HCT116 (cell line): Measurements from ENCODE around the gene ZNF33A. TPM values are rescaled to one million over a fixed set of nuclear protein-coding genes. Genes with fewer than 3 reads are reported as not detected.

Experiments
- ATAC-seq: fragments of 200-7000 bp; cut with Tn5 transposase; 2 replicates; pipeline ENCODE4 v1.9.1; 2020; ENCODE audit warnings: mild to moderate bottlenecking, moderate library complexity
- BruUV-seq: library from RNA; stranded (reverse); fragments of 400-500 nt; replicated peaks from 2 replicates; lab custom pipeline; 2021; lab: Mats Ljungman, UMichigan
- CTCF ChIA-PET: fragments of 300-600 bp; sonication (Branson Sonifier 250); formaldehyde crosslinking; loops from one replicate; lab custom pipeline; 2021; ENCODE audit warnings: antibody characterized with exemption; lab: Charles Lee
- POLR2A ChIA-PET: fragments of 300-600, 350-600 bp; sonication (Branson Sonifier 250); formaldehyde crosslinking; loops from one replicate; lab custom pipeline; 2021; ENCODE audit warnings: antibody characterized with exemption; lab: Charles Lee
- RAD21 ChIA-PET, 2 experiments: fragments of 300-600 bp; sonication (Branson Sonifier 250); formaldehyde crosslinking; loops; one replicate each; lab custom pipeline; 2023; ENCODE audit warnings: low total read pairs in 2 of 2; ENCODE audit not compliant: uncharacterized antibody in 2 of 2, unreplicated experiment in 2 of 2, low non-redundant PET in 1 of 2; lab: Charles Lee
- DNase-seq: peaks from one replicate; pipeline ENCODE4 v3.0.0-alpha.2; 2010; ENCODE audit warnings: low read depth, low spot score
- H2AFZ ChIP-seq: fragments of 200-600 bp; shearing (Covaris generic), sonication (generic); 2 replicates; pipeline ENCODE4 v1.6.1; 2017; ENCODE audit warnings: low read depth, mixed run types, mixed read lengths, antibody characterized with exemption, low read length; ENCODE audit not compliant: poor library complexity, severe bottlenecking
- H3K27ac ChIP-seq: 2 replicates; pipeline ENCODE4 v1.5.1; 2012; ENCODE audit warnings: low read depth, low read length
- H3K27me3 ChIP-seq: fragments of 200-600 bp; sonication (generic); 2 replicates; pipeline ENCODE4 v1.6.1; 2016; ENCODE audit warnings: mixed run types, low read length, mixed read lengths; ENCODE audit not compliant: insufficient read depth
- H3K36me3 ChIP-seq, 2 experiments: fragments of 200-500 bp in 1 of 2; fragments of 200-600 bp in 1 of 2; sonication (Bioruptor generic) in 1 of 2; sonication (generic) in 1 of 2; 2 replicates each; pipeline versions ENCODE4 v1.5.1 to v1.6.1; 2014 to 2016; ENCODE audit warnings: low read length in 2 of 2, inconsistent platforms in 1 of 2, mixed read lengths in 1 of 2, mixed run types in 1 of 2; ENCODE audit not compliant: insufficient read depth in 2 of 2, control insufficient read depth in 1 of 2
- H3K4me1 ChIP-seq, 2 experiments: fragments of 200-600 bp in 1 of 2; sonication (generic) in 1 of 2; 2 replicates each; pipeline versions ENCODE4 v1.5.1 to v1.6.1; 2012 to 2017; ENCODE audit warnings: low read length in 2 of 2, inconsistent platforms in 1 of 2, mild to moderate bottlenecking in 1 of 2, mixed read lengths in 1 of 2, mixed run types in 1 of 2, moderate library complexity in 1 of 2; ENCODE audit not compliant: insufficient read depth in 2 of 2, control insufficient read depth in 1 of 2
- H3K4me2 ChIP-seq: fragments of 200-600 bp; sonication (generic); 2 replicates; pipeline ENCODE4 v1.6.1; 2017; ENCODE audit warnings: mixed run types, low read length, mixed read lengths
- H3K4me3 ChIP-seq, 2 experiments: fragments of 200-600 bp in 1 of 2; sonication (generic) in 1 of 2; replicated peaks in 1 of 2; 2 replicates each; pipeline ENCODE4 v1.5.1; 2011 to 2016; ENCODE audit warnings: low read length in 2 of 2, control low read depth in 1 of 2, low read depth in 1 of 2, mild to moderate bottlenecking in 1 of 2, mixed read lengths in 1 of 2, mixed run types in 1 of 2
- H3K79me2 ChIP-seq: fragments of 200-600 bp; sonication (generic); 2 replicates; pipeline ENCODE4 v1.6.1; 2017; ENCODE audit warnings: mild to moderate bottlenecking, mixed run types, low read length, moderate library complexity, mixed read lengths; ENCODE audit not compliant: insufficient read depth
- H3K9ac ChIP-seq: fragments of 200-600 bp; sonication (generic); 2 replicates; pipeline ENCODE4 v1.6.1; 2016; ENCODE audit warnings: low read length, mixed read lengths
- H3K9me2 ChIP-seq: fragments of 200-600 bp; sonication (generic), shearing (Covaris generic); 2 replicates; pipeline ENCODE4 v1.6.1; 2017; ENCODE audit warnings: mixed run types, mild to moderate bottlenecking, moderate library complexity; ENCODE audit not compliant: insufficient read depth
- H3K9me3 ChIP-seq, 2 experiments: fragments of 200-500 bp in 1 of 2; fragments of 200-600 bp in 1 of 2; sonication (Bioruptor generic) in 1 of 2; sonication (generic) in 1 of 2; 2 replicates each; pipeline ENCODE4 v1.6.1; 2014 to 2017; ENCODE audit warnings: low read length in 2 of 2, mixed read lengths in 2 of 2, inconsistent platforms in 1 of 2, low read depth in 1 of 2, mild to moderate bottlenecking in 1 of 2, mixed run types in 1 of 2, moderate library complexity in 1 of 2; ENCODE audit not compliant: control insufficient read depth in 1 of 2, insufficient read depth in 1 of 2
- H4K20me1 ChIP-seq: fragments of 200-600 bp; sonication (generic), shearing (Covaris generic); 2 replicates; pipeline ENCODE4 v1.6.1; 2017; ENCODE audit warnings: mixed run types, mild to moderate bottlenecking, moderate library complexity; ENCODE audit not compliant: insufficient read depth
- ATF3 ChIP-seq: IDR thresholded peaks from 2 replicates; pipeline ENCODE4 v1.6.1; 2012
- CEBPB ChIP-seq: IDR thresholded peaks from 2 replicates; pipeline ENCODE4 v1.6.1; 2012; ENCODE audit warnings: low read depth
- CTCF ChIP-seq, 3 experiments: fragments of 200-600 bp in 1 of 3; sonication (generic) in 1 of 3; IDR thresholded peaks in 2 of 3; conservative IDR thresholded peaks in 1 of 3; 2 replicates each; pipeline ENCODE4 v1.5.1; 2012 to 2017; ENCODE audit warnings: low read depth in 2 of 3, low read length in 2 of 3, antibody characterized with exemption in 1 of 3, borderline replicate concordance in 1 of 3, control low read depth in 1 of 3, mild to moderate bottlenecking in 1 of 3, mixed read lengths in 1 of 3, mixed run types in 1 of 3, moderate library complexity in 1 of 3; ENCODE audit not compliant: insufficient read depth in 1 of 3
- EGR1 ChIP-seq: IDR thresholded peaks from 2 replicates; pipeline ENCODE4 v1.6.1; 2012; ENCODE audit warnings: low read depth
- EZH2 ChIP-seq: fragments of 200-600 bp; sonication (generic); IDR thresholded peaks from 2 replicates; pipeline ENCODE4 v1.6.1; 2017; ENCODE audit warnings: antibody characterized with exemption, mixed run types
- EZH2phosphoT487 ChIP-seq: fragments of 200-600 bp; IDR thresholded peaks from 2 replicates; pipeline ENCODE4 v1.6.1; 2018; ENCODE audit warnings: antibody characterized with exemption, borderline replicate concordance
- FOSL1 ChIP-seq: IDR thresholded peaks from 2 replicates; pipeline ENCODE4 v1.6.1; 2012; ENCODE audit warnings: low read depth
- JUND ChIP-seq: IDR thresholded peaks from 2 replicates; pipeline ENCODE4 v1.6.1; 2012
- MAX ChIP-seq: IDR thresholded peaks from 2 replicates; pipeline ENCODE4 v1.6.1; 2012
- POLR2AphosphoS5 ChIP-seq: IDR thresholded peaks from 2 replicates; pipeline ENCODE4 v1.6.1; 2011; ENCODE audit warnings: mild to moderate bottlenecking, low read depth, low read length, moderate library complexity
- RAD21 ChIP-seq: IDR thresholded peaks from 2 replicates; pipeline ENCODE4 v1.6.1; 2012; ENCODE audit warnings: low read depth, mild to moderate bottlenecking
- SIN3A ChIP-seq: IDR thresholded peaks from 2 replicates; pipeline ENCODE4 v1.6.1; 2012; ENCODE audit warnings: low read depth
- TCF7L2 ChIP-seq: IDR thresholded peaks from 2 replicates; pipeline ENCODE4 v1.7.0; 2011; ENCODE audit warnings: borderline replicate concordance, inconsistent platforms; ENCODE audit not compliant: insufficient read depth, insufficient read length; ENCODE audit errors: extremely low read depth
- ZBTB33 ChIP-seq: IDR thresholded peaks from 2 replicates; pipeline ENCODE4 v1.6.1; 2011; ENCODE audit warnings: mild to moderate bottlenecking, low read length, moderate library complexity; ENCODE audit not compliant: insufficient replicate concordance; ENCODE audit errors: extremely low read depth
- ZFX ChIP-seq: fragments of 450-650 bp; IDR thresholded peaks from 2 replicates; pipeline ENCODE4 v1.6.1; 2017
- ZNF274 ChIP-seq: fragments of 200-500 bp; sonication (Bioruptor generic); IDR thresholded peaks from 2 replicates; pipeline ENCODE4 v1.6.1; 2014; ENCODE audit warnings: mild to moderate bottlenecking, low read depth, low read length, inconsistent platforms
- intact Hi-C: fragments of 100-400 bp; cut with micrococcal nuclease; formaldehyde crosslinking; loops from 2 replicates; pipeline ENCODE4 v1.10.0; 2022
- total RNA-seq: library from RNA; stranded (reverse); gene quantifications from one replicate; pipeline ENCODE4 v1.2.1, GENCODE V29; 2021; ENCODE audit not compliant: unreplicated experiment

The ZNF33A gene
- total RNA-seq, 1 experiment from 2014 or later = 21.2 TPM

- TF ChIP-seq CTCF (IDR thresholded peaks at IDR 0.05 in 2 of 3, conservative IDR thresholded peaks at IDR 0.05 in 1 of 3; ENCODE audit: borderline replicate concordance in 1 of 3, insufficient read depth in 1 of 3, low read depth in 2 of 3, low read length in 2 of 3) (no peak), ZNF274 (no peak), ATF3 (no peak), EZH2 (no peak), POLR2AphosphoS5 (no peak)
Observed at GRCh38 chr10:38047666-38048065, 37.2 kb downstream of the ZNF33A start (continued).

GRCh38 chr10:38050212-38050611, 39.7 kb downstream of the ZNF33A start:
- H3K4me2 ChIP-seq = no peak overlapping the region
- BruUV-seq = no TSS peak
- TF ChIP-seq FOSL1 (no peak), JUND (no peak), RAD21 (no peak), SIN3A (no peak), ZBTB33 (no peak), CEBPB (no peak), EGR1 (no peak), ZFX (no peak), EZH2phosphoT487 (no peak), TCF7L2 (no peak), POLR2AphosphoS5 (no peak), MAX (no peak)
- TF ChIP-seq, all 23 proteins: peak for 0
- Histone ChIP-seq H3K4me3 (no peak overlapping the region), H3K36me3 (peaks cover 0 to 17% of the 10 kb centered on the region in 2 experiments; a peak in 1 of 4 replicates), H3K9ac (no peak overlapping the region), H4K20me1 (no peaks in the 10 kb centered on the region), H3K9me2 (no peaks in the 10 kb centered on the region), H3K9me3 (peaks cover 2 to 13% of the 10 kb centered on the region in 2 experiments; a peak in 2 of 4 replicates), H3K79me2 (no peaks in the 10 kb centered on the region), H3K27ac (no peak overlapping the region), H3K27me3 (no peaks in the 10 kb centered on the region), H3K4me1 (no peaks in the 10 kb centered on the region), H2AFZ (no peak overlapping the region)
- ChIA-PET POLR2A (no interaction called here), CTCF (no interaction called here), RAD21 (no interaction called here)
- intact Hi-C loops = no loop called here
- no peak for DNase-seq
- no peak for ATAC-seq
